ENCODE data around the gene LTB4R2.

Gene LTB4R2

GRCh38 chr14:24278424-24278823 lies 31.5 kb upstream of the LTB4R2 start:
- no peaks in the 10 kb centered on the region for H3K9me3 ChIP-seq
- H3K4me3 ChIP-seq (ENCODE audit: low read depth in 1 of 2, low read length in 1 of 2), result peak overlapping the region; percentile 49 to 59
- no peaks in the 10 kb centered on the region for H3K27me3 ChIP-seq
- no peaks in the 10 kb centered on the region for H3K36me3 ChIP-seq
- H3K4me1 ChIP-seq (ENCODE audit: control insufficient read depth in 1 of 2, insufficient read depth in 1 of 2, low read depth in 1 of 2, low read length in 1 of 2), result peaks cover 88 to 91% of the 10 kb centered on the region in 2 experiments
- TF ChIP-seq CTCF (IDR thresholded peaks at IDR 0.05), result no peak
- peak overlapping the region; percentile 97 for H3K27ac ChIP-seq

- H3K4me3 ChIP-seq (ENCODE audit: low read depth in 1 of 2, low read length in 1 of 2), result peak overlapping the region; percentile 12 to 24
- peak overlapping the region; percentile 97 for H3K27ac ChIP-seq
- TF ChIP-seq CTCF (IDR thresholded peaks at IDR 0.05), result no peak
- no peaks in the 10 kb centered on the region for H3K9me3 ChIP-seq
- H3K27me3 ChIP-seq, result no peaks in the 10 kb centered on the region
- peaks cover 77 to 80% of the 10 kb centered on the region in 2 experiments for H3K4me1 ChIP-seq (ENCODE audit: control insufficient read depth in 1 of 2, insufficient read depth in 1 of 2, low read depth in 1 of 2, low read length in 1 of 2)
- no peaks in the 10 kb centered on the region for H3K36me3 ChIP-seq
Observed at GRCh38 chr14:24279301-24280186, 30.4 kb upstream of the LTB4R2 start.

- H3K27me3 ChIP-seq, result no peaks in the 10 kb centered on the region
- no peaks in the 10 kb centered on the region for H3K36me3 ChIP-seq
- H3K4me3 ChIP-seq (ENCODE audit: low read depth in 1 of 2, low read length in 1 of 2), result no peak overlapping the region
- peak overlapping the region; percentile 97 for H3K27ac ChIP-seq
- H3K4me1 ChIP-seq (ENCODE audit: control insufficient read depth in 1 of 2, insufficient read depth in 1 of 2, low read depth in 1 of 2, low read length in 1 of 2), result peaks cover 64 to 68% of the 10 kb centered on the region in 2 experiments
- no peak for TF ChIP-seq CTCF (IDR thresholded peaks at IDR 0.05)
- H3K9me3 ChIP-seq, result no peaks in the 10 kb centered on the region
Observed at GRCh38 chr14:24280797-24281460, 29.0 kb upstream of the LTB4R2 start.

GRCh38 chr14:24281636-24282035 lies 28.3 kb upstream of the LTB4R2 start:
- Histone ChIP-seq H3K27me3 (no peaks in the 10 kb centered on the region), H3K4me3 (ENCODE audit: low read depth in 1 of 2, low read length in 1 of 2) (no peak overlapping the region), H3K27ac (peak overlapping the region; percentile 97), H3K9me3 (no peaks in the 10 kb centered on the region), H3K4me1 (ENCODE audit: control insufficient read depth in 1 of 2, insufficient read depth in 1 of 2, low read depth in 1 of 2, low read length in 1 of 2) (peaks cover 60 to 63% of the 10 kb centered on the region in 2 experiments), H3K36me3 (no peaks in the 10 kb centered on the region)
- no peak for TF ChIP-seq CTCF (IDR thresholded peaks at IDR 0.05)

- Histone ChIP-seq H3K4me1 (ENCODE audit: control insufficient read depth in 1 of 2, insufficient read depth in 1 of 2, low read depth in 1 of 2, low read length in 1 of 2) (peaks cover 48 to 52% of the 10 kb centered on the region in 2 experiments), H3K4me3 (ENCODE audit: low read depth in 1 of 2, low read length in 1 of 2) (no peak overlapping the region), H3K27me3 (no peaks in the 10 kb centered on the region), H3K9me3 (no peaks in the 10 kb centered on the region), H3K27ac (peak overlapping the region; percentile 97), H3K36me3 (no peaks in the 10 kb centered on the region)
- TF ChIP-seq CTCF (IDR thresholded peaks at IDR 0.05), result no peak
Observed at GRCh38 chr14:24282736-24283135, 27.2 kb upstream of the LTB4R2 start.
